ENCODE measurements around the gene PLCB3.

PLCB3 gene

DNA sequence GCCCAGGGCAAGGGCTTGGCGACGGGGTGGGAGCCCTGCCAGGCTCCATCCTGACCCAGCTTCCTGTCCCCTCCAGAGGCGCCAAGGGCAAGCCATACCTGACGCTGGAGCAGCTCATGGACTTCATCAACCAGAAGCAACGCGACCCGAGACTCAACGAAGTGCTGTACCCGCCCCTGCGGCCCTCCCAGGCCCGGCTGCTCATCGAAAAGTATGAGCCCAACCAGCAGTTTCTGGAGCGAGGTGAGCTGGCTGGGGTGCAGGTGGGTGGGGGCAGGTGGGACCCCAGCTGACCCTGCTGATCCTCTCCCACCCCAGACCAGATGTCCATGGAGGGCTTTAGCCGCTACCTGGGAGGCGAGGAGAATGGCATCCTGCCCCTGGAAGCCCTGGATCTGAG, 5.0 kb downstream of the PLCB3 start:
- no peak for DNase-seq
- Histone ChIP-seq H3K36me3 (peaks cover 59% of the 10 kb centered on the region), H3K4me3 (ENCODE audit: low read depth, low read length) (no peak overlapping the region), H3K27me3 (ENCODE audit: insufficient read depth, low read depth, severe bottlenecking) (no peaks in the 10 kb centered on the region), H3K9me3 (ENCODE audit: severe bottlenecking) (no peaks in the 10 kb centered on the region), H3K27ac (peak overlapping the region; percentile 33; the same call in 1 of the 2 replicates)
- TF ChIP-seq, protein P1, sequence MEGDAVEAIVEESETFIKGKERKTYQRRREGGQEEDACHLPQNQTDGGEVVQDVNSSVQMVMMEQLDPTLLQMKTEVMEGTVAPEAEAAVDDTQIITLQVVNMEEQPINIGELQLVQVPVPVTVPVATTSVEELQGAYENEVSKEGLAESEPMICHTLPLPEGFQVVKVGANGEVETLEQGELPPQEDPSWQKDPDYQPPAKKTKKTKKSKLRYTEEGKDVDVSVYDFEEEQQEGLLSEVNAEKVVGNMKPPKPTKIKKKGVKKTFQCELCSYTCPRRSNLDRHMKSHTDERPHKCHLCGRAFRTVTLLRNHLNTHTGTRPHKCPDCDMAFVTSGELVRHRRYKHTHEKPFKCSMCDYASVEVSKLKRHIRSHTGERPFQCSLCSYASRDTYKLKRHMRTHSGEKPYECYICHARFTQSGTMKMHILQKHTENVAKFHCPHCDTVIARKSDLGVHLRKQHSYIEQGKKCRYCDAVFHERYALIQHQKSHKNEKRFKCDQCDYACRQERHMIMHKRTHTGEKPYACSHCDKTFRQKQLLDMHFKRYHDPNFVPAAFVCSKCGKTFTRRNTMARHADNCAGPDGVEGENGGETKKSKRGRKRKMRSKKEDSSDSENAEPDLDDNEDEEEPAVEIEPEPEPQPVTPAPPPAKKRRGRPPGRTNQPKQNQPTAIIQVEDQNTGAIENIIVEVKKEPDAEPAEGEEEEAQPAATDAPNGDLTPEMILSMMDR (IDR thresholded peaks at IDR 0.05; ENCODE audit: low read depth, low read length), result no peak

DNA sequence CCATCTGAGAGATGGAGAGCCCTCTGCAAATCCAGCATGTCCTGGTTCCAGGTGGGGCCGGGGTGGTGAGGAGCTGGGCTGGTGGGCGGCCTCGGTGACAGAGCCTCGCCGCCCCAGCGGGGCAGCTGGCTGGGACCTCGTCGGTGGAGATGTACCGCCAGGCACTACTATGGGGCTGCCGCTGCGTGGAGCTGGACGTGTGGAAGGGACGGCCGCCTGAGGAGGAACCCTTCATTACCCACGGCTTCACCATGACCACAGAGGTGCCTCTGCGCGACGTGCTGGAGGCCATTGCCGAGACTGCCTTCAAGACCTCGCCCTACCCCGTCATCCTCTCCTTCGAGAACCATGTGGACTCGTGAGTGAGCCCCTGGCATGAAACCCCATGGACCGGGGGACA, 7.0 kb downstream of the PLCB3 start:
- DNase-seq, result no peak
- H3K9me3 ChIP-seq (ENCODE audit: severe bottlenecking), result no peaks in the 10 kb centered on the region
- H3K27ac ChIP-seq, result no peak overlapping the region
- H3K36me3 ChIP-seq, result peaks cover 76% of the 10 kb centered on the region
- no peak overlapping the region for H3K4me3 ChIP-seq (ENCODE audit: low read depth, low read length)
- no peaks in the 10 kb centered on the region for H3K27me3 ChIP-seq (ENCODE audit: insufficient read depth, low read depth, severe bottlenecking)
- TF ChIP-seq, protein P1 (IDR thresholded peaks at IDR 0.05; ENCODE audit: low read depth, low read length), result no peak

DNA sequence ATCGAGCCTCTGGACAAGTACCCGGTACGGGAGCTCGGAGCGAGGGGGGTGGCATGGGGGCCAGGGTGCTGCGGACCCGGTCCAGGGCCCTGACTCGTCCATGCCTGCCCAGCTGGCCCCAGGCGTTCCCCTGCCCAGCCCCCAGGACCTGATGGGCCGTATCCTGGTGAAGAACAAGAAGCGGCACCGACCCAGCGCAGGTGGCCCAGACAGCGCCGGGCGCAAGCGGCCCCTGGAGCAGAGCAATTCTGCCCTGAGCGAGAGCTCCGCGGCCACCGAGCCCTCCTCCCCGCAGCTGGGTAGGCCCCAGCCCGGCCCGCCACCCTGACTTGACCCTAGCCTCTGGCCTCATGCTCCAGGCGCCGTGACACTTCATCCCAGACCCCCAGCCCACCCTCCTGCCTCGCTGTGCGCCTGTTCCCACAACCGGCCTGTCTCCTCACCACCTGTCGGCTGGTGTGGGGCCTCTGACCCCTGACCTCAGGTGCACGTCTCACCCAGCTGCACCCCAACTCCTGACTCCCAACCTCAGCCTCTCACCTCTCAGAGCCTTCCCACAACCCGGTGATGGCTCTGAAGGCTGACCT, 7.7 kb downstream of the PLCB3 start:
- peaks cover 81% of the 10 kb centered on the region for H3K36me3 ChIP-seq
- no peaks in the 10 kb centered on the region for H3K9me3 ChIP-seq (ENCODE audit: severe bottlenecking)
- H3K27me3 ChIP-seq (ENCODE audit: insufficient read depth, low read depth, severe bottlenecking), result no peaks in the 10 kb centered on the region
- H3K27ac ChIP-seq, result no peak overlapping the region
- TF ChIP-seq, protein P1 (IDR thresholded peaks at IDR 0.05; ENCODE audit: low read depth, low read length), result no peak
- H3K4me3 ChIP-seq (ENCODE audit: low read depth, low read length), result no peak overlapping the region
- DNase-seq, result no peak

DNA sequence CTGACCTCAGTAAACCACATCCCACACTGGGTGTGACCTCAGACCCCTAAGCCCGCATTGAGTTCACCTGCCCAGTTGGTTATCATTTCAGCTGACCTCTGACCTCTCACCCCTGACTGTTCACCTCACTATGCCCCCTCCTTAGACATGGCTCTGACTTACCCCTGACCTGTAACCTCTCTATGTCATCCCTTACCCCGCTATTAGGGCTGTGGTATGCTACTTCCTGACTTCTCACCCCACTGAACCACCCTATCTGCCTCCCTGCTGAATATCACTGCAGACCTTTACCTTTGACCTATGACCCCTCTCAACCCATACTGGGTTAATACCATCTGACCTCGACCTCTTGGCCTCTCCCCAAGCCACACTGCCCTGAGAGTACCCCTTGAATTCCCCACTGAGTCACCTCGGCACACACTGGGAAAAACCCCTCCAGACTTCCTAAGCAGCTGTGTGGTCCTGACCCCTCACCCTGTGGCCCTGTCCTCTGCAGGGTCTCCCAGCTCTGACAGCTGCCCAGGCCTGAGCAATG, 8.3 kb downstream of the PLCB3 start:
- Histone ChIP-seq H3K27ac (no peak overlapping the region), H3K36me3 (peaks cover 85% of the 10 kb centered on the region), H3K27me3 (ENCODE audit: insufficient read depth, low read depth, severe bottlenecking) (no peaks in the 10 kb centered on the region), H3K9me3 (ENCODE audit: severe bottlenecking) (no peaks in the 10 kb centered on the region), H3K4me3 (ENCODE audit: low read depth, low read length) (no peak overlapping the region)
- TF ChIP-seq, protein P1 (IDR thresholded peaks at IDR 0.05; ENCODE audit: low read depth, low read length), result no peak
- no peak for DNase-seq

DNA sequence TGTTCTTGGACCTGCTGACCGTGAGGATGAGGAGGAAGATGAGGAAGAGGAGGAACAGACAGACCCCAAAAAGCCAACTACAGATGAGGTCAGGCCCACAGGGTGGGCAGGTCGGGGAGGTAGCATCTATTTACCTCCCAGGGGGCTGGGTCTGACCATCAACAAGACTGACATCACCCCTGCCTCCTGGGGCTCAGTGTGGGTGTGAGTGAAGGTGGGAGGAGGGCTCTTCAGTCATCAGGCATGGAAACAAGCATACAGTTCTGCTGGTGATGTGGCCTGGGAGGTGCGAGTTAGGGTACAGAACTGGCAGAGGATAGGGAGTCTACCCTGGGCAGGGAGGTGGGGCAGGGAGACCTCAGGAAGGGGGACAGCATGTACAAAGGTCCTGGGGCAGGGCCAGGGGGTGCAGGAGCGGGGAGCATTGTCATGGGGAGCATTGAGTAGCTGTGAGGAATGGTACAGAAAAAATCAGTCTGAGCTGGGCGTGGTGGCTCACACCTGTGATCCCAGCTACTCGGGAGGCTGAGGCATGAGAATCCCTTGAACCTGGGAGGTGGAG, 8.9 kb downstream of the PLCB3 start:
- H3K36me3 ChIP-seq, result peaks cover 80% of the 10 kb centered on the region

More for the DNA sequence above, 8.9 kb downstream of the PLCB3 start:
- Histone ChIP-seq H3K27me3 (ENCODE audit: insufficient read depth, low read depth, severe bottlenecking) (no peaks in the 10 kb centered on the region), H3K9me3 (ENCODE audit: severe bottlenecking) (no peaks in the 10 kb centered on the region), H3K27ac (no peak overlapping the region), H3K4me3 (ENCODE audit: low read depth, low read length) (no peak overlapping the region)
- DNase-seq, result no peak
- TF ChIP-seq, protein P1 (IDR thresholded peaks at IDR 0.05; ENCODE audit: low read depth, low read length), result no peak
